Measurements from ENCODE around the gene PIGK. TPM values are rescaled to one million over a fixed set of nuclear protein-coding genes. Genes with fewer than 3 reads are reported as not detected.

Gene PIGK
- total and polyA plus RNA-seq, 11 donors: 6.2 to 42.4 (median 27.0) TPM

- no peaks in the 10 kb centered on the region for H3K27me3 ChIP-seq
- no peaks in the 10 kb centered on the region for H3K9me3 ChIP-seq
- no peak overlapping the region for H3K4me3 ChIP-seq
- H3K27ac ChIP-seq: no peak overlapping the region
- DNase-seq: peak in 2 of 5 donors; percentile 33 to 43
- intact Hi-C loops (cut with DNase I): no loop called here
- peak in 3 of 4 donors; percentile 64 to 88 (median 84) for ATAC-seq
- 44 to 64% (median 57%) methylated on average over 4 of the region's 4 CpGs for WGBS, 4 donors
- no peaks in the 10 kb centered on the region for H3K36me3 ChIP-seq
- TF ChIP-seq, protein P1, sequence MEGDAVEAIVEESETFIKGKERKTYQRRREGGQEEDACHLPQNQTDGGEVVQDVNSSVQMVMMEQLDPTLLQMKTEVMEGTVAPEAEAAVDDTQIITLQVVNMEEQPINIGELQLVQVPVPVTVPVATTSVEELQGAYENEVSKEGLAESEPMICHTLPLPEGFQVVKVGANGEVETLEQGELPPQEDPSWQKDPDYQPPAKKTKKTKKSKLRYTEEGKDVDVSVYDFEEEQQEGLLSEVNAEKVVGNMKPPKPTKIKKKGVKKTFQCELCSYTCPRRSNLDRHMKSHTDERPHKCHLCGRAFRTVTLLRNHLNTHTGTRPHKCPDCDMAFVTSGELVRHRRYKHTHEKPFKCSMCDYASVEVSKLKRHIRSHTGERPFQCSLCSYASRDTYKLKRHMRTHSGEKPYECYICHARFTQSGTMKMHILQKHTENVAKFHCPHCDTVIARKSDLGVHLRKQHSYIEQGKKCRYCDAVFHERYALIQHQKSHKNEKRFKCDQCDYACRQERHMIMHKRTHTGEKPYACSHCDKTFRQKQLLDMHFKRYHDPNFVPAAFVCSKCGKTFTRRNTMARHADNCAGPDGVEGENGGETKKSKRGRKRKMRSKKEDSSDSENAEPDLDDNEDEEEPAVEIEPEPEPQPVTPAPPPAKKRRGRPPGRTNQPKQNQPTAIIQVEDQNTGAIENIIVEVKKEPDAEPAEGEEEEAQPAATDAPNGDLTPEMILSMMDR (IDR thresholded peaks at IDR 0.05): no peak
- TF ChIP-seq POLR2A (IDR thresholded peaks at IDR 0.05): no peak
- H3K4me1 ChIP-seq: peaks cover 0 to 4% (median 0%) of the 10 kb centered on the region in 12 donors
Measured at GRCh38 chr1:77081834-77082233, 137.4 kb downstream of the PIGK start.

DNA sequence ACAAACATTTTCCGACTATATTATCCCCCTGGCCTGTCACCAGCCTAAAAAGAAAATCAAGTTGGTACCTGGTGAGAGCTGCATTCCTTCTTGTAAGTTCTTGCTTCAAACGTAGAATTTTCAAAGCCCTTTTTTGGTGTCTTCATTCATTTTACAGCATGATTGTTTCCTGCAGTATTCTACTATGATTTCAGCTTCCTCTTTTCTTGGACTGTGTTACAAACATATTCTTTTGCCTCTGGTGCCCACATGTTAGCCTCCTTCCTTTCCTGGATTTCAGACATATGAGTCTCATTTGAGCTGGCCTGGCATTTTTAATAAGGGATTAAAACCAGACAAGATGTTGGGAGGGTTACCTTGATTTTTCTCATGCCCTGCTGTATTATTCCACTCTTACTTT is 142.5 kb downstream of the PIGK start:
- Histone ChIP-seq H3K4me3 (no peak overlapping the region), H3K4me1 (peaks cover 0 to under 1% (median 0%) of the 10 kb centered on the region in 12 donors), H3K27me3 (no peaks in the 10 kb centered on the region), H3K36me3 (no peaks in the 10 kb centered on the region), H3K9me3 (no peaks in the 10 kb centered on the region), H3K27ac (no peak overlapping the region)
- TF ChIP-seq, protein P1 (IDR thresholded peaks at IDR 0.05): no peak
- TF ChIP-seq POLR2A (IDR thresholded peaks at IDR 0.05): no peak
- DNase-seq (no peak), ATAC-seq (no peak)
- intact Hi-C loops (cut with DNase I): no loop called here
- 69 to 75% (median 72%) methylated on average over 2 of the region's 2 CpGs for WGBS, 4 donors

GRCh38 chr1:77068013-77068412 is 151.2 kb downstream of the PIGK start:
- ATAC-seq: no peak
- no peak overlapping the region for H3K4me3 ChIP-seq
- no peak for DNase-seq
- 78 to 95% (median 86%) methylated on average over 2 of the region's 2 CpGs for WGBS, 4 donors
- no peaks in the 10 kb centered on the region for H3K4me1 ChIP-seq
- no peak overlapping the region for H3K27ac ChIP-seq
- no peaks in the 10 kb centered on the region for H3K36me3 ChIP-seq
- H3K9me3 ChIP-seq: no peaks in the 10 kb centered on the region
- intact Hi-C loops (cut with DNase I): no loop called here
- no peaks in the 10 kb centered on the region for H3K27me3 ChIP-seq
- TF ChIP-seq, protein P1 (IDR thresholded peaks at IDR 0.05): no peak
- no peak for TF ChIP-seq POLR2A (IDR thresholded peaks at IDR 0.05)

DNA sequence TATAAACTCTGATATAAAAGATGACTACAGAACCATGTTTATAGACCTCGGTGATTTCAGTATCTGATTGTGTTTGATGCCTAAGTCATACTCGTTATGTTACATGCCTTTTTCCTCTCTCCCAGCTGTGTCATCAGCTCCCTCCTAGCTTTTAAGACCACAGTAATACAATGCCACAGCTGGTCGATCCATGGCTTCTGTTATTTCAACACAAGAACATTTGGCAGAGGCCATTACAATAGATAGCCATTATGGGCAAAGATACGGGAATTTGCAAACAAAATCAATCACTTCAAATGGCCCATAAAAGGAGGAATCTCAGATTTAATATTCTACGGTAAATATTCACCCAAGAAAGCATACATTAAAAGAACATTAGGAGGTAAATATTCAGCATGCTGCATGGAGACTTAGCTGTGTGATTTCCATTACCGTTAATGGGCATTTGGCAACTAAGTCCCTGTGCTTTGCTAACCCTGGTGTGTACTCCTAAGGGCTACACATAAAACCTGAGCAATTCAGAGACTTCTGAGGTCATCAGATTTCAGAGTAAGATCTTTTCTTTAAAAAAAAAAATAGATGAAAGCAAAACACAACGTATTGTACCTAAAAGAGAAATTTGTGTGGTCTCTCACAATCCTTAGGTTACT is 153.4 kb downstream of the PIGK start:
- Histone ChIP-seq H3K27me3 (peaks cover 0 to 7% (median 0%) of the 10 kb centered on the region in 9 donors), H3K4me1 (no peaks in the 10 kb centered on the region), H3K27ac (no peak overlapping the region), H3K36me3 (no peaks in the 10 kb centered on the region), H3K4me3 (no peak overlapping the region), H3K9me3 (no peaks in the 10 kb centered on the region)
- intact Hi-C loops (cut with DNase I): no loop called here
- 72 to 79% (median 74%) methylated on average over 7 of the region's 7 CpGs for whole genome bisulfite sequencing, 4 donors
- ATAC-seq (no peak), DNase-seq (no peak)
- TF ChIP-seq, protein P1 (IDR thresholded peaks at IDR 0.05): no peak
- TF ChIP-seq POLR2A (IDR thresholded peaks at IDR 0.05): no peak

Data from heart left ventricle (tissue), 16 donors.